ENCODE data around the gene PXN. TPM values are rescaled to one million over a fixed set of nuclear protein-coding genes. Genes with fewer than 3 reads are reported as not detected.

Gene PXN
- total RNA-seq, 2 donors from 2014 or later, result 29.3 to 35.9 TPM

GRCh38 chr12:120162763-120163162 is 102.8 kb downstream of the PXN start:
- TF ChIP-seq, protein P1, sequence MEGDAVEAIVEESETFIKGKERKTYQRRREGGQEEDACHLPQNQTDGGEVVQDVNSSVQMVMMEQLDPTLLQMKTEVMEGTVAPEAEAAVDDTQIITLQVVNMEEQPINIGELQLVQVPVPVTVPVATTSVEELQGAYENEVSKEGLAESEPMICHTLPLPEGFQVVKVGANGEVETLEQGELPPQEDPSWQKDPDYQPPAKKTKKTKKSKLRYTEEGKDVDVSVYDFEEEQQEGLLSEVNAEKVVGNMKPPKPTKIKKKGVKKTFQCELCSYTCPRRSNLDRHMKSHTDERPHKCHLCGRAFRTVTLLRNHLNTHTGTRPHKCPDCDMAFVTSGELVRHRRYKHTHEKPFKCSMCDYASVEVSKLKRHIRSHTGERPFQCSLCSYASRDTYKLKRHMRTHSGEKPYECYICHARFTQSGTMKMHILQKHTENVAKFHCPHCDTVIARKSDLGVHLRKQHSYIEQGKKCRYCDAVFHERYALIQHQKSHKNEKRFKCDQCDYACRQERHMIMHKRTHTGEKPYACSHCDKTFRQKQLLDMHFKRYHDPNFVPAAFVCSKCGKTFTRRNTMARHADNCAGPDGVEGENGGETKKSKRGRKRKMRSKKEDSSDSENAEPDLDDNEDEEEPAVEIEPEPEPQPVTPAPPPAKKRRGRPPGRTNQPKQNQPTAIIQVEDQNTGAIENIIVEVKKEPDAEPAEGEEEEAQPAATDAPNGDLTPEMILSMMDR (IDR thresholded peaks at IDR 0.05), result no peak
- no peak for TF ChIP-seq POLR2A (IDR thresholded peaks at IDR 0.05)
- Histone ChIP-seq H3K4me3 (no peak overlapping the region), H3K36me3 (replicated peaks in 1 of 2; ENCODE audit: insufficient read depth in 1 of 2, low read depth in 2 of 2) (peaks cover 19 to 52% of the 10 kb centered on the region in 2 donors), H3K27me3 (no peaks in the 10 kb centered on the region), H3K9me3 (no peaks in the 10 kb centered on the region), H3K4me1 (no peaks in the 10 kb centered on the region), H3K27ac (no peak overlapping the region)
- intact Hi-C loops (cut with DNase I), result no loop called here
- DNase-seq, result no peak
- no peak for ATAC-seq
- 76 to 81% methylated on average over 5 to 8 of the region's 8 CpGs for WGBS, 2 donors

- peaks cover 22 to 60% of the 10 kb centered on the region in 2 donors for H3K36me3 ChIP-seq (replicated peaks in 1 of 2; ENCODE audit: insufficient read depth in 1 of 2, low read depth in 2 of 2)
- WGBS, 2 donors, result 90 to 94% methylated on average over 10 to 11 of the region's 11 CpGs
- ATAC-seq, result no peak
Observed at GRCh38 chr12:120161852-120162251, 103.7 kb downstream of the PXN start.

More at GRCh38 chr12:120161852-120162251, 103.7 kb downstream of the PXN start:
- intact Hi-C loops (cut with DNase I), result no loop called here
- TF ChIP-seq, protein P1 (IDR thresholded peaks at IDR 0.05), result no peak
- no peak for TF ChIP-seq POLR2A (IDR thresholded peaks at IDR 0.05)
- no peak overlapping the region for H3K27ac ChIP-seq
- H3K4me3 ChIP-seq, result no peak overlapping the region
- no peaks in the 10 kb centered on the region for H3K4me1 ChIP-seq
- H3K27me3 ChIP-seq, result no peaks in the 10 kb centered on the region
- no peaks in the 10 kb centered on the region for H3K9me3 ChIP-seq
- DNase-seq, result no peak

Small RNAs within 50 kb of the gene (small RNA-seq; reads per million reads assigned to genes)
- gene RNU4-1 (839 reads per million, percentile 99 among the genes with 10 or more reads in this experiment), gene RNU4-2 (638 reads per million, percentile 98 among the genes with 10 or more reads in this experiment), gene RNU6-1088P (not detected)

Other genes with a start within 250 kb of the PXN start
- 1 to 10 TPM; 4.0 to 7.0 TPM for gene RAB35, start 149.0 kb downstream of the PXN start, total RNA-seq
- 10 to 100 TPM; 39.7 to 83.1 TPM for gene GCN1, start 71.0 kb downstream of the PXN start, total RNA-seq
- 1,000 to 10,000 TPM; 1,243 to 1,902 TPM for gene RPLP0, start 64.6 kb downstream of the PXN start, total RNA-seq
- gene RNU4-2, start 26.2 kb upstream of the PXN start, total RNA-seq, result under 1 TPM; under 0.01 TPM
- gene RNU4-1, start 27.5 kb upstream of the PXN start, total RNA-seq, result under 1 TPM; under 0.01 TPM
- gene SIRT4, start 36.6 kb upstream of the PXN start, total RNA-seq, result 1 to 10 TPM in 1 of 2 donors, under 1 TPM in 1; 0.99 to 6.2 TPM
- gene PLA2G1B, start 62.0 kb upstream of the PXN start, total RNA-seq, result over 10,000 TPM in 1 of 2 donors, 1,000 to 10,000 TPM in 1; 6,971 to 11,984 TPM
- 1 to 10 TPM in 1 of 2 donors, under 1 TPM in 1; 0.66 to 1.3 TPM for gene MSI1, start 103.4 kb upstream of the PXN start, total RNA-seq
- gene COX6A1, start 172.4 kb upstream of the PXN start, total RNA-seq, result 100 to 1,000 TPM; 183 to 359 TPM
- 10 to 100 TPM in 1 of 2 donors, 1 to 10 TPM in 1; 2.3 to 11.2 TPM for gene TRIAP1, start 180.7 kb upstream of the PXN start, total RNA-seq
- 10 to 100 TPM; 16.9 to 24.1 TPM for gene GATC, start 180.7 kb upstream of the PXN start, total RNA-seq
- gene SRSF9, start 204.0 kb upstream of the PXN start, total RNA-seq, result 10 to 100 TPM; 86.0 to 93.9 TPM
- gene DYNLL1, start 230.4 kb upstream of the PXN start, total RNA-seq, result 100 to 1,000 TPM in 1 of 2 donors, 10 to 100 TPM in 1; 48.5 to 143 TPM

All from body of pancreas (tissue), 4 donors.